ENCODE measurements around the gene TBC1D8.

Gene TBC1D8

GRCh38 chr2:100969998-100970397 is 181.2 kb downstream of the TBC1D8 start:
- no peak for DNase-seq

- no peak for DNase-seq
These were observed 182.7 kb downstream of the TBC1D8 start for GRCh38 chr2:100968146-100969145.

GRCh38 chr2:100967716-100968115 is 183.5 kb downstream of the TBC1D8 start:
- no peak for DNase-seq

GRCh38 chr2:100965596-100965995 is 185.6 kb downstream of the TBC1D8 start:
- DNase-seq, result no peak

- DNase-seq, result peak; percentile 77
These were observed 186.5 kb downstream of the TBC1D8 start for GRCh38 chr2:100964681-100965169.

- peak; percentile 51 for DNase-seq
These were observed 187.0 kb downstream of the TBC1D8 start for GRCh38 chr2:100964222-100964621.

GRCh38 chr2:100963026-100963375 is 188.2 kb downstream of the TBC1D8 start:
- no peak for DNase-seq

- DNase-seq, result no peak
These were observed 188.7 kb downstream of the TBC1D8 start for GRCh38 chr2:100962366-100963025.

- DNase-seq, result no peak
These were observed 190.5 kb downstream of the TBC1D8 start for GRCh38 chr2:100960688-100961087.

GRCh38 chr2:100959225-100959880 is 191.8 kb downstream of the TBC1D8 start:
- no peak for DNase-seq

- DNase-seq, result peak; percentile 85
These were observed 193.1 kb downstream of the TBC1D8 start for GRCh38 chr2:100957996-100958653.

All from femur (tissue), 1 donor.